GM12891 (cell line): ENCODE data around the gene DERL2. TPM values are rescaled to one million over a fixed set of nuclear protein-coding genes. Genes with fewer than 3 reads are reported as not detected.

Source experiments
- DNase-seq: peaks from one replicate; pipeline ENCODE4 v3.0.0; 2011; ENCODE audit warnings: low spot score; ENCODE audit not compliant: insufficient read length
- FAIRE-seq: peaks from 2 replicates; lab custom pipeline; 2011; peaks lifted over from hg19 to GRCh38; lab: Jason Lieb, UNC
- PAX5 ChIP-seq: IDR thresholded peaks from 2 replicates; pipeline ENCODE4 v1.6.1; 2011; ENCODE audit warnings: low read length, moderate library complexity, mild to moderate bottlenecking; ENCODE audit not compliant: insufficient read depth, severe bottlenecking
- POLR2A ChIP-seq: IDR thresholded peaks from 2 replicates; pipeline ENCODE4 v1.6.1; 2011; ENCODE audit warnings: low read depth, low read length, control low read depth
- POLR2AphosphoS5 ChIP-seq: IDR thresholded peaks from 2 replicates; pipeline ENCODE4 v1.6.1; 2011; ENCODE audit warnings: low read depth, low read length, control low read depth
- POU2F2 ChIP-seq: IDR thresholded peaks from 2 replicates; pipeline ENCODE4 v1.6.1; 2011; ENCODE audit warnings: low read depth, mild to moderate bottlenecking, control low read depth, low read length, moderate library complexity
- SPI1 ChIP-seq: IDR thresholded peaks from 2 replicates; pipeline ENCODE4 v1.6.1; 2011; ENCODE audit warnings: low read depth, low read length, control low read depth
- TAF1 ChIP-seq: IDR thresholded peaks from 2 replicates; pipeline ENCODE4 v1.6.1; 2011; ENCODE audit warnings: low read depth, low read length, control low read depth
- polyA plus RNA-seq: library from polyadenylated mRNA; unstranded; fragments of >200 nt; gene quantifications from one replicate; pipeline ENCODE4 v1.2.1, GENCODE V29; 2012; ENCODE audit warnings: low read depth, missing spikeins, inconsistent platforms; ENCODE audit not compliant: missing spikeins

Gene DERL2
- polyA plus RNA-seq: 48.9 TPM

DNA sequence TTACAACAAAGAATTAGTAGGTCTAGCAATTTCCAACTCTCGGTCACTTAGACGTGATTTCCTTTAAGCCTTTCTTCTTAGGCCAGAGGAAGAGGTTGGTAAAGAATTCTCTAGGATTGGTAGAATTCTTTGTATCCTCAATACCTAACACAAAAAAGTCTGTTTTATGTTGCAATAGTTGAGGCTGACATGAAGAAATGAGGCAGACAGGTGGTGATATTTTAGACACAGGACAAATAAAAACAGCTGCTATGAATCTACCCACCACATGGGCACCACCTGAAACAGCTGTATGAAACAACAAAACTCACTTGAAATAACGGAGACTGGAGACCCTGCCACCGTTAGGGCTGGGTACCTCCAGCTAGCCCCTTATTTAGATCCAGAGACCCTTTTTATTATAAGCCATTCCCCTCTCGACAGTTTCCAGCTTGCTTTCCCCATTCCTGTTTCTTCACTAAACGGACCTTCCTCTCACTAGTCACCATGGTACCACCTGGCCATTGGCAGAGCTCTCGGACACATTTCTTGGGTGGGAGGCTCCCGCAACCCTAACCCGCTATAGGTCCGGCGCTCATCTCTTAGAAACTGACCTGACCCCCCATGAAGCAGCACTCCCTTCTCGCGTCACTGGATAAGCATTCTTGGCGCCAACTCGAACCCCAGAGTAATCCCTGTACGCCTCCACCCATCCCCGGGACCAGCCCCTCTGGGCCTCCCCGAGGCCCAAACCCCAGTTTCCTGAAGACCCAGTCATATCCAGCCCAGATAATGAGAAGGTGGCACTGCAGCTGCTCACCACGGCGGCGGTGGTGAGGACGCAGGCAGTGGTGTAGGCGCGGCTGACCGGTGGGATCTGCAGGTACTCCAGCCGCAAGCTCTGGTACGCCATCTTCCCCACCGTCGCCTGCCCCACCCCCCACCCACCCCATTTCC lies at the start of gene DERL2:
DERL2 (minus strand) TSS at position 909 of the 936 bp plus-strand sequence; CDS start at position 892, 17 bp downstream.
- no peak for DNase-seq
- TF ChIP-seq POU2F2: peak; percentile 45; the same call in 1 of the 2 replicates
- TF ChIP-seq SPI1: no peak
- no peak for TF ChIP-seq PAX5
- TF ChIP-seq POLR2A: peak; percentile 71; the same call in 1 of the 2 replicates
- TF ChIP-seq TAF1: peak; percentile 90
- TF ChIP-seq POLR2AphosphoS5: no peak; the same call in 1 of the 2 replicates
- FAIRE-seq: no peak

- no peak for DNase-seq
- no peak for TF ChIP-seq POLR2AphosphoS5
- no peak for TF ChIP-seq SPI1
- TF ChIP-seq TAF1: no peak
- TF ChIP-seq POLR2A: no peak
- no peak for TF ChIP-seq POU2F2
- no peak for TF ChIP-seq PAX5
- no peak for FAIRE-seq
Observed at GRCh38 chr17:5535436-5535835, 49.5 kb upstream of the DERL2 start.

GRCh38 chr17:5533486-5534315 lies 47.7 kb upstream of the DERL2 start:
- TF ChIP-seq POU2F2 (no peak), TAF1 (no peak), PAX5 (no peak)
- no peak for FAIRE-seq
- no peak for DNase-seq

GRCh38 chr17:5532581-5532980 lies 46.6 kb upstream of the DERL2 start:
- no peak for DNase-seq
- TF ChIP-seq SPI1 (no peak), POLR2AphosphoS5 (no peak), PAX5 (no peak), POU2F2 (no peak), POLR2A (no peak), TAF1 (no peak)
- FAIRE-seq: no peak

DNA sequence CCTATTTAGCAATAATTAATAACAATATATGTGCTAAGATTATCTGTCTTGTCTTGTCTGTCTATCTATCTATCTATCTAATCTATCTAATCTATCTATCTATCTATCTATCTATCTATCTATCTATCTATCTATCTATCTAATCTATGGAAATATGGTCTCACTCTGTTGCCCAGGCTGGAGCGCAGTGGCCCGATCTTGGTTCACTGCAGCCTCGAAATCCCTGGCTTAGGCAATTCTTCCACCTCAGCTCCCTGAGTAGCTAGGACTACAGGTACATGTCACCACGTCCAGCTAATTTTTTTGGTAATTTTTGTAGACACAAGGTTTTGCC lies 45.1 kb upstream of the DERL2 start:
- TF ChIP-seq TAF1 (no peak), SPI1 (no peak), POU2F2 (no peak), PAX5 (no peak), POLR2AphosphoS5 (no peak), POLR2A (no peak)
- no peak for DNase-seq
- no peak for FAIRE-seq

DNA sequence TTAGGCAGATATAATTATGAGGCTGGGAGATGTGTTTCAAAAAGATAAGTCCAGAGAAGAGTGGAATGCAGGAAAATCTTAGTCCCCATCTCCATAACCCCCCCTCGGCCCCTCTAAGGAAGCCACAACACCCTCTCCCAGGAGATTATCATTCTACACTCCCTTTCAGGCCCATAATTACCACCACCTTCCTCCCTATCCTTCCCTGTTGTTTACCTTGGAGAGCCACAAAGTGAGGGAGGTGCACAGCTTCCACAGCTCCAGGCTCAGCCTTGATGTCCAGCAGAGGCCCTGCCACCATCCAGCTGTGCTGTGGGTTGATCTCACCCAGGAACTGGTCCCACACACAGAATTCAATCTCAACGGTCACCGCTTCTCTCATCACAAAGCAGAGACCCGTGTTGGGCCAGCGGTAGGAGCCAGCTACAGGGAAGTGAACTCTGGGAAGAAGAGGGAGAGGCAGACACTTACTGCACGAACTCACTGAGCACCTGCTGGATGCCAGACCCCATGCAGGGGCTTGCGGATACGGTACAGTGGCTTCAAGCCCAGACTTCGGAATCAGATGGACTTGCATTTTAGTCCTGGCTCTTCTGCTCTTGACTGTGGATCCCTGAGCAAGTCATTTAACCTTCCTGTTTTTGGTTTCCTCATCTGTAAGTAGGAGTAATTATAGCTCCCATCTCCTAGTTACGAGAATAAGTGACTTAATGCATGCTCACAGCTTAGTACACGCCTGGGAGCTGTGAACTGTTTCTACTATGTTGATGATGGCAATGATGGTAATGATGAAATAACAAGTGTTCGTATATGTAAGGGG lies 44.5 kb upstream of the DERL2 start:
- no peak for TF ChIP-seq SPI1
- TF ChIP-seq POLR2A: no peak
- TF ChIP-seq POU2F2: no peak
- no peak for TF ChIP-seq PAX5
- TF ChIP-seq POLR2AphosphoS5: no peak
- TF ChIP-seq TAF1: no peak
- DNase-seq (no peak), FAIRE-seq (no peak)

DNA sequence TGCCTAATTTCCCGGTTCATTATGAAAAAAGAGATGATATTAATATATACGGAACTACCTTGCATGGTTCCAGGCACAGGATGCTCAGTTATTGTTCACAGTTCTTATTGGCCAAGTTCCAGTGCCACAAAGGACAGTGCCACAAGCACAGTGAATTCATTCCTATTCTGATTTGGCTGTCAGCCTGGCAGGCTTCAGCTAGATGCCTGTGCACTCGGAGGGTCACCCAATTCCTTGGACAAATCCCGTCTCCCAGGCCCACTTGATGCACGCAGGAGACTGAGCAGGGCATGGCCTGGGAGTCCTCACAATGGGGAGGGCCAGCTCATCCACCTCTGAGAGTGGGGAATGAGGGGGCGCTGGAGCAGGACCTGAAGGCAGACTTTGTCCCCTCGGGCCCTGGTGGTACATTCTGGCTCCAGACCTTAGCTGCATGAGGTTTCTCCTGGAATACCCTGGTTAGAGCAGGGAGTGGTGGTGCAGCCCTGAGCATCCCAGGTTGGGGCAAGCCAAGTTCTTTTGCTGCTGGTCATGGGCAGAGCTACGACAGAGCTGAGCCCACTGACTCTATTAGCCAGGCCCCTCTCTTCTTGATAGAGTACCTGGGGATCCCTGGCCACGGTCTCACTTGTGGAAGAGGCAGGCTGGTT lies 41.7 kb upstream of the DERL2 start:
- FAIRE-seq (no peak), DNase-seq (no peak)
- TF ChIP-seq PAX5 (no peak), TAF1 (no peak), POLR2AphosphoS5 (no peak), POU2F2 (no peak), POLR2A (no peak)

DNA sequence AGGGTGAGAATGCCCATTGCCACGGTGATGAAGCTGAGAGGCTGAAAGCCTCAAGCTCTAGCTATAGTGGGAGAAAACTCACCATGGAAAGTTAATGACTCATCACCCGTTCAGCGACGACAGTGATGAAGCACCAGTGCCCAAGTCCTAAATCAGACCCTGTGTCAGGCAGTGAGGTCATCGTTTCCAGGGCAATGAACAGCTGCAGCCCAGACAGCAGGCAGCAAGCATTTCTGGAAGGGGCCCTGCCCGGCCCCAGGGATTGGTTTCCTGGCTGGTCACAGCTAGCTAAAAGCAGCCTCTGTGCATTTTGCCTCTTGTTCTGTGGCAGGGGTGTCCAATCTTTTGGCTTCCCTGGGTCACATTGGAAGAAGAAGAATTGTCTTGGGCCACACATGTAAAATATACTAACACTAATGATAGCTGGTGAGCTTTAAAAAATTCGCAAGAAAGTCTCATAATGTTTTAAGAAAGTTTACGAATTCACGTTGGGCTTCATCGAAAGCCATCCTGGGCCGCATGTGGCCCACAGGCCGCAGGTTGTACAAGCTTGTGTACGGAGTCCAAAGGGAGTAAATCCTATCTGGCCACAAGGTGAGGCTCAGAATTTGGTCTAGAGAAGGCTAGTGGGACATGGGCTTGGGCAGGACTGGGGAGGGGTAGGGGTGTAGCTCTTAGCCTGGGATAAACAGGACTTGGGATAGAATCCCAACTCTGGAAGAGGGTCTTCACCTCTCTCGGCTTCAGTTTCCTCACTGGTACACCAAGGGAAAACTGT lies 41.0 kb upstream of the DERL2 start:
- DNase-seq (no peak), FAIRE-seq (no peak)
- TF ChIP-seq SPI1 (no peak), PAX5 (no peak), TAF1 (no peak), POU2F2 (no peak), POLR2A (no peak), POLR2AphosphoS5 (no peak)

GRCh38 chr17:5523249-5523648 lies 37.3 kb upstream of the DERL2 start:
- TF ChIP-seq SPI1 (no peak), TAF1 (no peak), POU2F2 (no peak), POLR2A (no peak), POLR2AphosphoS5 (no peak), PAX5 (no peak)
- DNase-seq: no peak
- no peak for FAIRE-seq
